ENCODE data around the gene UBE4A.

Gene UBE4A

DNA sequence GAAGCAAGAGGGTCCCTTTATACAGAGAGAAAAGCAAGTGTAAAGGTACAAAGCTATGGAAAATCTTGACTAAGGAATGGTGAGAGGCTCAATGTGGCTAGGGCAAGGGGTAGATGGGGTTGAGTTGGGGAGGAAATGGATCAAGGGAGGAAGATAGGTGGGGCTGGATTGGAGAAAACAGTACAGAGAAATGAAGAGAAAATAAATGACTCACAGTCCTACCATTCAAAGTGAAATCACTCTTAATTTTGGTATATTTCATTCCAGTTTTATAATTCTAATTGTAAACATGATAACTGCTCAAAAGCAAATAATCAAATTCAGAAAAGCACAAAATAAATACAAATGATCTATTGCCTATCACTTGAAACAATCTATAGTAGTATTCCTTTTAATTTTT lies 16.6 kb downstream of the UBE4A start:
- no peak overlapping the region for H3K4me3 ChIP-seq (ENCODE audit: low read length)
- TF ChIP-seq, protein P1, sequence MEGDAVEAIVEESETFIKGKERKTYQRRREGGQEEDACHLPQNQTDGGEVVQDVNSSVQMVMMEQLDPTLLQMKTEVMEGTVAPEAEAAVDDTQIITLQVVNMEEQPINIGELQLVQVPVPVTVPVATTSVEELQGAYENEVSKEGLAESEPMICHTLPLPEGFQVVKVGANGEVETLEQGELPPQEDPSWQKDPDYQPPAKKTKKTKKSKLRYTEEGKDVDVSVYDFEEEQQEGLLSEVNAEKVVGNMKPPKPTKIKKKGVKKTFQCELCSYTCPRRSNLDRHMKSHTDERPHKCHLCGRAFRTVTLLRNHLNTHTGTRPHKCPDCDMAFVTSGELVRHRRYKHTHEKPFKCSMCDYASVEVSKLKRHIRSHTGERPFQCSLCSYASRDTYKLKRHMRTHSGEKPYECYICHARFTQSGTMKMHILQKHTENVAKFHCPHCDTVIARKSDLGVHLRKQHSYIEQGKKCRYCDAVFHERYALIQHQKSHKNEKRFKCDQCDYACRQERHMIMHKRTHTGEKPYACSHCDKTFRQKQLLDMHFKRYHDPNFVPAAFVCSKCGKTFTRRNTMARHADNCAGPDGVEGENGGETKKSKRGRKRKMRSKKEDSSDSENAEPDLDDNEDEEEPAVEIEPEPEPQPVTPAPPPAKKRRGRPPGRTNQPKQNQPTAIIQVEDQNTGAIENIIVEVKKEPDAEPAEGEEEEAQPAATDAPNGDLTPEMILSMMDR (conservative IDR thresholded peaks at IDR 0.05; ENCODE audit: low read length) = no peak
- no peak for DNase-seq (ENCODE audit: low read depth)

DNA sequence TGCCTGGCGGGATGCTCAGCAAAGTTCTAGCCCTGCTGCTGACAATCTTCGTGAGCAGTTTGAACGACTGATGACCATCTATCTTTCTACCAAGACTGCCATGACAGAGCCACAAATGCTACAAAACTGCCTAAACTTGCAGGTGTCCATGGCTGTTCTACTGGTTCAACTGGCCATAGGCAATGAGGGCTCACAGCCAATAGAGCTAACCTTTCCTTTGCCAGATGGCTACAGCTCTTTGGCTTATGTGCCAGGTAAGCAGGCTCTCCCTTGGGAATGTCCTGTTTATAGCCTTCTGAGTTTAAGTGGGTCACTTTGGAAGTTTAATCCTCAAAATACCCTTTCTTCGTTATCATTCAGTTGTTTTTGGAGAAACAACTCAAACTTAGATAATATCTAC lies 20.1 kb downstream of the UBE4A start:
- TF ChIP-seq, protein P1 (conservative IDR thresholded peaks at IDR 0.05; ENCODE audit: low read length) = no peak
- no peak for DNase-seq (ENCODE audit: low read depth)
- no peak overlapping the region for H3K4me3 ChIP-seq (ENCODE audit: low read length)

DNA sequence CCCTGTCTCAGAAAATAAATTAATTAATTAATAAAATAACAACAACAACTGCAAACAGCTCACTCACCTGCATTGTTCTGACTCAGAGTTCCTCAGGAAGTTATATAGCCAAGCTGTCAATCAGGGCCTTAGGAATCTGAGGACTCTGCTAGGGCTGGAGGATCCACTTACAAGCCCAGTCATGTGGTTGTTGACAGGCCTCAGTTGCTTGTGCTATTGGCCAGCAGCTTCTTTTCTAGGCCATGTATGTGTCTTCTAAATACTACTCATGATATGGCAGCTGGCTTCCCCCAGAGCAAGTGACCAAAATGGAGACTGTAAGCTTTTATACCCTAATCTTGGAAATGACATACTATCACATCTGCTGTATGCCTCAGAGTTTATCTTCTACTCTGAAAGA lies 21.2 kb downstream of the UBE4A start:
- TF ChIP-seq, protein P1 (conservative IDR thresholded peaks at IDR 0.05; ENCODE audit: low read length) = no peak
- no peak for DNase-seq (ENCODE audit: low read depth)
- no peak overlapping the region for H3K4me3 ChIP-seq (ENCODE audit: low read length)

DNA sequence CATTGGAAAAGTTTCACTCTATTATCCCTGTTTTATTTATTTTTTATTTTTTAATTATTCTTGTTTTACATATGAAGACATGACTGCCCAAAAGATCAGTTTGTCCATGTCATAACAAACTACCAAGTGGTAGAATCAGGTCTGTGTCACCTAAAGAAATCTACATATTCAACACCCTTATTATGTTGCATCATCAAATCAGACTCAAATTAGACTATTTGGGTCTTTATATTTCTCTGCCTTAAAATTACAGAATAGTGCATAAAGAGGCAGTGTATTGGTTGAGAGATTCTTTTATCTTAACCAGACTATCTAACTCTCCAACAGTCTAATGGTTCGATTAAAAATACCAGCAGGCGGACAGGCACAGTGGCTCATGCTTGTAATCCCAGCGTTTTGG lies 23.6 kb downstream of the UBE4A start:
- TF ChIP-seq, protein P1 (conservative IDR thresholded peaks at IDR 0.05; ENCODE audit: low read length) = no peak
- no peak for DNase-seq (ENCODE audit: low read depth)
- no peak overlapping the region for H3K4me3 ChIP-seq (ENCODE audit: low read length)

DNA sequence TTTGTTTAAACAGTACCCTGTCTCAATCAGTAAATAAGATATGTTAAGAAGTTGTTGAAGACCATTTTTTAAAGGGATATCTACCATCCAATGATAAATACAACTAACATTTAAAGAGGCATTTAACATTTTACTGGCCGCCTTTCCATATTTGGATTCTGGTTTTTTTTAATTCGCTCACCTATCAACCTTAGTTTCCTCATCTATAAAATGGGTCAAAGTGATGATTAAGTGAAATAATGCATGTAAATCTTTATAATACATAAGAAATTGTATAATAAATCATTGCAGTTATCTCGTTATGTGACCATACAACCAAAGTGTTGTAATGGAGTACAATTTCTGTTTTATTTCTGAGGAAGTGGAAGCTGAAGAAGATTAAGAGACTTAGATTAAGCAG lies 24.3 kb downstream of the UBE4A start:
- TF ChIP-seq, protein P1 (conservative IDR thresholded peaks at IDR 0.05; ENCODE audit: low read length) = no peak
- DNase-seq (ENCODE audit: low read depth) = no peak
- no peak overlapping the region for H3K4me3 ChIP-seq (ENCODE audit: low read length)

DNA sequence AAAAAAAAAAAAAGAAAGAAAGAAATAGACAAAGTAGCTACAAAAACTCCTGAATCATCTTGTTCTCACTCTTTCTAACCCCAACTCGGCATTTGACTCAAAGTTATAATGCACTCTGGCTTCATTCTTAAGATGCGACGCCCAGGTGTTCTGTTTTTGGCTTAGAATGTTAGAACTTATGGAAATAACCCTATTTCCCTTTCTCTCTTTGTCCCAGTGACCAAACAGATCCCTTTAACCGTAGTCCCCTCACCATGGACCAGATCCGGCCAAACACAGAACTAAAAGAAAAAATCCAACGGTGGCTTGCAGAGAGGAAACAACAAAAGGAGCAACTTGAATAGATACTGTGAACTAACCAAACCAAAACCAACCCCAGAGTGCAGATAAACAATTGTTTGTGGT lies 36.7 kb downstream of the UBE4A start:
- TF ChIP-seq, protein P1 (conservative IDR thresholded peaks at IDR 0.05; ENCODE audit: low read length) = no peak
- DNase-seq (ENCODE audit: low read depth) = no peak
- H3K4me3 ChIP-seq (ENCODE audit: low read length) = no peak overlapping the region

DNA sequence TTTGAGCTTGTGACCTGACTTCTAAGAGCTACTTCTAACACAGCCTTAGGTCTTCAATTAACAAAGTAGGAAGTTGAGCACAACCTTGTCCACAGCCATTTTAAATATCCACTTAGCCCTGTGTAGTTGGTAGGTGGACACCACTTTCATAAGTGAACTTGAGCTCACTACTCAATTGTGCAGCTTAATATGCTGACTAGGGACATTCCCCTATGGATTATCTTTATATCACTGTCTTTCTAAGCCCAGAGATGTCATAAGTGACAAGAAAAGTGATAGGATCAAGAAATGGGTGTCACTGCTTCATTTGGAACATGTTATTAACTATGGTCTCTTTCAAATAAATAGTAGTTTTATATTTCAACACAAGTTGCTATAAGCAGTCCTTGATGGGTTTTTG lies 38.0 kb downstream of the UBE4A start:
- TF ChIP-seq, protein P1 (conservative IDR thresholded peaks at IDR 0.05; ENCODE audit: low read length) = no peak
- DNase-seq (ENCODE audit: low read depth) = no peak
- H3K4me3 ChIP-seq (ENCODE audit: low read length) = no peak overlapping the region

Data from AG10803 (cell line).